GOT3 (cell line): ENCODE results near the gene SCAF11.

Experiments
- DNase-seq: peaks from one replicate; lab custom pipeline; 2025; ENCODE audit warnings: mixed read lengths; lab: John Stamatoyannopoulos, UW

SCAF11 gene

GRCh38 chr12:45981075-45981837 lies 9.1 kb downstream of the SCAF11 start:
- no peak for DNase-seq

DNA sequence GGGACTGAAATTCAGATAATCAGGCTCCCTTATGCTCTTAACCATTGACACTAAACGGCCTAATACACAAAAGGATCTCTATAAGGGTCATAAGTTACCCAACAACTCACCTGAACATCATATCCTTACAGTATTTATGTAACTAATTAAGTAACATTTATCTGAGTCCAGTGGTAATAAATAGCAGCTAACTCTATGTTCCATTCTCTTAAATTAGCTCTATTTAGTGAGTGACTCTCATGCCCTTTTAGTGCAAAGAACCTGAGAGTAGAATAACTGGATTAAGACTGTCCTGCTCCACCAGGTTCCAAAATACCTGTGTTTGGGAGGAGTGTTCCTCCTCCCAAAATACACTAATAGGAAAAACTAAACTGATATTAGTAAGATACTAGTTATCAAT lies 9.8 kb downstream of the SCAF11 start:
- no peak for DNase-seq

GRCh38 chr12:45978108-45978507 lies 12.3 kb downstream of the SCAF11 start:
- no peak for DNase-seq

DNA sequence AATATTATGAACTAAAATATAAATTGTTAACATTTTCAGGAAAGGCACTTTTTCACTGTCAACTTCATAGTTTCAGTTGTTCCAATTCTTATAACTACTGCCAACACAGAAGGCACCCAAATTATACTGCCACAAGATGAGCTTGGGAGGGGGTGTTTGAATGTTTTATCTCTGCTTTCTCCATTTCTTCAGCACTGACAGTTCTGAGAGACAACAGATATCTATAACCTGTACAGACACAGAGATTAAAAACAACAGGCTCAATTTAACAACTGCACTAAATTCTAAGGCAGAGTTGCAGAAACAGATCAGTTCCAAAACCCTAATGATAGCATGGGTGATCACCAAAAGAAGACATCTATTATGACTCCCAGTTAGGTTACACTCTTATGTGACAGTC lies 12.8 kb downstream of the SCAF11 start:
- DNase-seq: no peak

GRCh38 chr12:45975506-45975905 lies 14.9 kb downstream of the SCAF11 start:
- no peak for DNase-seq

DNA sequence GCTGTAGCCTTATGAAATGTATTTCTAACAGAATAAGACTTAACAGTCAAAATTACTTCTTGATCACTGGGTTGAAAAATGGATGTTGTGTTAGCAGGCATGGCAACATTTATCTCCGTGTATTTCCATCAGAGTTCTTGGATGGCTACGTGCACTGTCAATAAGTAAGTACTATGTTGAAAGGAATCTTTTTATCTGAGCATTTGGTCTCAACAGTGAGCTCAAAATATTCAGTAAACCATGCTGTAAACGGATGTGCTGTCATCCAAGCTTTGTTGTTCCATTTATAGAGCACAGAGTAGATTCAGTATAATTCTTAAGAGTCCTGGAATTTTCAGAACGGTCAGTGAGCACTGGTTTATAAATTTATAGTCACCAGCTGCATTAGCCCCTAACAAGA lies 15.5 kb downstream of the SCAF11 start:
- DNase-seq: no peak

DNA sequence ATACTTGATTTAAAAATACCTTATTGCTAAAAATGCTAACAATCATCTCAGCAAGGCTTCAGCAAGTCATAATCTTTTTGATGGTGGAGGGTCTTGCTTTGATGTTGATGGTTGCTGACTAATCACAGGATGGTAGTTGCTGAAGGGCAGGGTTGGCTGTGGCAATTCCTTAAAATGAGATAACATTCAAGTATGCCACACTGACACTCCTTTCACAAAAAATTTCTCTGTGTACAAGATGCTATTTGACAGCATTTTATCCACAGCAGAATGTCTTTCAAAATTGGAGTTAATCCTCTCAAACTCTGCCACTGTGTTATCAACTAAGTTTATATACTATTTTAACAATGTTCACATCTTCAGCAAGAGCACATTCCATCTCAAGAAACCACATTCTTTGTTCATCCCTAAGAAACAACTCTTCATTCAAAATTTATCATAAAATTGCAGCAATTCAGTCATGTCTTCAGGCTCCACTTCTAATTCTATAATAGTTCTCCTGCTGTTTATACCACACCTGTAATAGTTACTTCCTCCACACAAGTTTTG lies 16.1 kb downstream of the SCAF11 start:
- DNase-seq: no peak

DNA sequence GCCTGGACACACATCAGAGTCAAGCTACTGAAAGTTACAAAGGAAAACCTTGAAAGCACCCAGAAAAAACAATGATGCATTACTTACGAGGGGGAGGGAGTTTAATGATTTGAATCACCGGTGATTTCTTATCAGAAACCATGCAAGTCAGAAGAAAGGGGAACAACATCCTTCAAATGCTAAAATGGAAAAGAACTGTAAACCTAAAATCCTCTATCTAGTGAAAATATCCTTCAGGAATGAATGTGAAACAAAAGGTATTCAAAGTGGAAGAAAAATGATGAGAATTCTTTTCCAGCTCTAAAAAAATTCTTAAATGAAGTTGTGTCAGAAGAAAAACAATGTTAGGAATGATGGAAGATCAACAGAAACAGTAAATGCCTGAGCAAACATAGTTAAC lies 16.8 kb downstream of the SCAF11 start:
- no peak for DNase-seq

DNA sequence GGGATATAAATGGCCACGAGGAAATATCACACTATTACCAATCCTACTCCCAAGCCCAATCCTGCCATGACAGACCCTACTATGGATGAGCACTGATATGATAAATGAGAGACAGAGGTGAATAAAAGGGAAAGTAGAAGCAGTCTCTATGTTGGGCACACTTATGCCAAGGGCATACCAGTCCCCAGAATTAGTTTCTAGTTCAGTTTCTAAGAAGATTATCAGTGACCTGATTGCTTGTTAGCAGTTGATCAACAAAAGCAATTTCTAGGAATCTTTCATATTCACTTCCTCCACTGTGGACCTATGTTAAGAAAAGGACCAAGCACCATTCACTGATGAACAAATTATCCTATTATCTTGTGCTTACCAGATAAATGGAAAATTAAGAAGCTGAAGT lies 20.0 kb downstream of the SCAF11 start:
- no peak for DNase-seq

DNA sequence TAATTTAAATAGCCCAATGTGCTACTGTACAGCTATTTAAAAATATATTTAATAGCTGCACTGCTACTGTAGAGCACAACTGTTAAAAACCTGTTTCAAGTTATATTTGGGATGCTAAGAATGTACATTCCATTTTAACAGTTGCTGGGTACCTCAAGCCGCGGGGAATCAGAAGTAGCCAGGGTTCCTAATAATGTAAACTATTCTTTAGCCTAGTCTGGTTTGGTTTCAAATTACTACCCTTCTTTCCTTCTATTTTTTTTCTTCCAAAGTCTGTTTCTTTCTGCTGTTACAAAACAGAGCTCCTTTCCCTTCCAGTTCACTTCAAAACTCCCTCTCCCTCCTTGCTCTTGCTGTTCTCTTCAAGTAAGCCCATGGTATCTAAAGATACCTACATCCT lies 21.3 kb downstream of the SCAF11 start:
- no peak for DNase-seq

GRCh38 chr12:45966486-45966885 lies 23.9 kb downstream of the SCAF11 start:
- no peak for DNase-seq

GRCh38 chr12:45962553-45963325 lies 27.6 kb downstream of the SCAF11 start:
- no peak for DNase-seq

- DNase-seq: no peak
Observed at GRCh38 chr12:45959728-45960127, 30.6 kb downstream of the SCAF11 start.

DNA sequence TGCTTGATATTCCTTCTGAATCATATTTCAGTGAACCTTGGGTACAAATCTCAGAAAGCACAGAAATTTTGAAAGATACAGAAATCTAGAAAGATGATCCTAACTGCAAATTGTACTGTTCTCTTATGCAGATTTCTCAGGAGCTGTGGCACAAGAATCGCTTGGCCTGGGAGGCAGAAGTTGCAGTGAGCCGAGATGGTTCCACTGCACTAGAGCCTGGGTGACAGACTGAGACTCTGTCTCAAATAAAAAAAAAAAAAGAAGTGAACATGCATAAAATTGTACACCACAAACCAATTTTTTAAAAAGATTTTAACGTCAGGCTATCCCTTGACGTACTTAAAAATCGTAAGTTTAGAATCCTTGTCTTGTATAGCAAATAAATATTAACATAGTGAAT lies 31.3 kb downstream of the SCAF11 start:
- DNase-seq: no peak

DNA sequence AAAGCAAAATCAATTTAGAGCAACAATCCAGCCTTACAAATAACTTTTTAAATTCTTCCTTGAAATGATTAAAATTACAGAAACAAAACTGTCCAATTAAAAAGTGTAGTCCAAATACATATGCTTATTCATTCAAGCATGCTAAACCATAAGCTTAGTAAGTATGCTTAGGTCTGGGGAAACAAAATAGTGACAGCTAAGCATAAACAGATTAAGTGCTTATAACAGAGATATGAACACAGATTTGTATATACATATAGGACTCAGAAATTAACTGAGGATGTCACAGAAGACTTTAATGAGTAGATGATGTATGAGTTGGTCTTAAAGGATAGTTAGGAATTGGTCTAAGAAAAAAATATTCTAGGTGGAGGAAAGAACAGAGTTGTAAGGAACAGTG lies 41.8 kb downstream of the SCAF11 start:
- no peak for DNase-seq

DNA sequence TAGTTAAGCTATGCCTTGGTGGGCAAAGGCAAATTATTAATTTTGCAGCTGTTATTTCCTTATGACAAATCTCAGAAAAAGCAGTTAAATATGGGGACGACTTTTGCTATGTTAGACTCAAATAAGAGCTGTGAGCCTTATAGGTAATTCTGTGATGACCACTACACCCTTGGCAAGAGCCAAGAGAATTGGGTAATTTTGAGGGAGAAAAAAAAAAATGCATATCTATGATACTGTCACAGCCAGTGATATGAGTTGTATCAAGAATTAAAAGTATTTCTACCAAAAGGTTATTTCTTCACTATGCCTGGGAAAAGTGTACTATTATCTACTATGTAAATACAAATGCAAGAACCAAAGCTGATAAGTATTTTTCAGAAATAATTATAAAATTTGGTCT lies 43.9 kb downstream of the SCAF11 start:
- no peak for DNase-seq

GRCh38 chr12:45944771-45945170 lies 45.6 kb downstream of the SCAF11 start:
- DNase-seq: no peak

DNA sequence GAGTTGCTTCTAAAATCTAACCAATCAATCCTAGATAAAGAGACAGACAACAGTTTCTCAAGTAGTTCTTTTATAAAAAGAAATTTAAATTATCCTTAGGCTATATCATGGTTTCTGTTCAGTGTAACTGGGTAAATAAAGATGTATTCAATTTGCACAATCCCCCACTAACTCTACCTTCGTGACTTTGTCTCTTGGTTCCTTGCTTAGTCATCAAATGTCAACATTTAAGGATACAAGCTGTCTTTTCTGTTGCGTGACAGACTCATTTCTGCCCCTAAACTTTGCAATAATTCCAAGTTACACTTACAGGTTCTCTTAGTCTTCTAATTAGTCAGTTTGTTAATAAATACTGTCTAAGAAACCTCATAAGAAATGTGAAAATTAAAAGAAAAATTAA lies 50.6 kb downstream of the SCAF11 start:
- DNase-seq: no peak

DNA sequence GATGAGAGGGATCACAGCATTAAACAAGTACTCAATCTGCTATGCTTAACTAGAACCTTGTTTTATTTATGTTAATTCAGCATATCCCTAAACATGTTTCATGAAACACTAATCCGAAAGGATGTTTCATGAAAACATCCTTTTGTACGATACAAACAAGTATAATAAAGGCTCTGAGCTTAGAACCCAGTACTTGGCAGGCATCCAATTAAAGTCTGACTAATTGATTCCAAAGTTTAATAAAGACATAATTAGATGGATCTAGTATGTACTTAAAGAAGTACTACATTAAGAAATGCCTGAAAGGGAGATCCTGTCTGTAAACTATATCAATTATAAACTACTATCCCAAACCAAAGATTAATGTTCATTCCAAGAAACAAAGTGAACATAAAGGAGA lies 51.8 kb downstream of the SCAF11 start:
- no peak for DNase-seq

DNA sequence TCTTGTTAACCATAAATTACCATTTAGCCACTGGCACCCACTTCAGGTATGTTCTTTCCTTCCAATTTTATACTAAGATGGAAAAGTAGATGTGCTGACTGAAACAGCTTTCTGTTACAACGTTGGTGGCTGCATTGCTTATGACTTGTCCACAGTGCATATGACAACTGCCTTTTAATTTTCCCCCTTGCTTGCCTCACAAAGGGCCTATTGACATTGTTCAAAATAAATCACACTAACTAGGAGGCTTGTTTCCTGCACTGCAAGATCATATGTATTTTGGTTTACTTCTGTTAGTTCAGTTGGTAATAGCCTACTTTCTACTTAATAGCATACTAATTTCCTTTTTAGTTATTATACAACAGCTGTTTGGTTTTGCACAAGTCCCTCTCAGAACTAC lies 55.4 kb downstream of the SCAF11 start:
- no peak for DNase-seq

DNA sequence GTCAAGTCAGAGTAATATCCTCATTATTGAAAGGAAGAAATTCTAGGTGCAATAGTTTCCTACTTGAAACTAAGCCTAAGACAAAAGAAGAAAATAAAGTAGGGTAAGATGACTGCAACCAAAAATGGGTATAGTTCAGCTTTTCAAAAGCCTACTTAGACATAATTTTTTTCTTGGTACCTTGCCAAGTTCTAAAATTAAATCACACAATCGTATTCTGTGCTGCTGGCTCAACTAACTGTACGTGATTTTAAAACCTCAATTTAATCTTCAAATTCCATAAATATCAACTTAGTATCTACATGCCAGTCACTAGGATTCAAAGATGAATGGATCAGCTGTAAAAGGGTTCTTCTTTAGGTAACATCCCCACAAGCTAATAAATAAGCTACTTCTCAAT lies 56.9 kb downstream of the SCAF11 start:
- DNase-seq: no peak

DNA sequence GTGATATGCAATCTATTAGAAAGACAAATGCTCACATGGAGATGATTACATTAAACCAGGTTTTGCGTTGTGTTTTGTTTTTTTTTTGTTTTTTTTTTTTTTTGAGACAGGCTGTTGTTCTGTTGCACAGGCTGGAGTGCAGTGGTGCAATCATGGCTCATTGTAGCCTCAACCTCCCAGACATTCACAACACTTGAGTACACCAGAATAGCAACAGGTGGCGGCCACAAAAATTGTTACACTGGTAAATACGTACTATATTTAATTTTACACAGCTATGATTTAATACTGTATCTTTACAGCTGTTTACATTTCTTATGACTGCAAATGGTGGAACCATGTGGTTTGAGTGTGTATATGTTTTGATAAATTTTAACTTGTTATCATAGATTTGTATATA lies 60.0 kb downstream of the SCAF11 start:
- DNase-seq: no peak

DNA sequence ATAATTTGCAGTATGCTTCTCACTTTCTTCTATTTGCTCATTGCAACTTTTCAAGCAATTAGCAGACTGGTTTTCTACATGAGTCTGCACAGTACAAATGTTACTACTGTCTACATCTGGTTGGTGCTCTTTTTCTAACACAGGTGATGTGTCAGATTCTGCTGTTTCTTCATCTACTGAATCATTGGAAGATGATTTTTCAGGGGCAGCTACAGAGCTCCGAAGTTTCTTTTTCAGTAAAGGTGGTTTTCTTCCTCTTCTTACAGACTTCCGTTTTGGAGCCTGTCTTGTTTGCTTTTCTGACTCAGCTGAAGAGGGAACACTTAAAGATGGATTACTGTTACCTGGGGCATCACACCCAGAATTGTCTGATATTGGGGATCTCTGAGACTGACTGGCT lies 62.1 kb downstream of the SCAF11 start:
- no peak for DNase-seq
